GM12891 (cell line): Measurements from ENCODE around the gene ZNF865.

ENCODE experiments used
- POLR2A ChIP-seq: IDR thresholded peaks from 2 replicates; pipeline ENCODE4 v1.6.1; 2011; ENCODE audit warnings: low read depth, low read length, control low read depth
- POLR2AphosphoS5 ChIP-seq: IDR thresholded peaks from 2 replicates; pipeline ENCODE4 v1.6.1; 2011; ENCODE audit warnings: low read depth, low read length, control low read depth
- POU2F2 ChIP-seq: IDR thresholded peaks from 2 replicates; pipeline ENCODE4 v1.6.1; 2011; ENCODE audit warnings: low read depth, mild to moderate bottlenecking, control low read depth, low read length, moderate library complexity
- SPI1 ChIP-seq: IDR thresholded peaks from 2 replicates; pipeline ENCODE4 v1.6.1; 2011; ENCODE audit warnings: low read depth, low read length, control low read depth
- TAF1 ChIP-seq: IDR thresholded peaks from 2 replicates; pipeline ENCODE4 v1.6.1; 2011; ENCODE audit warnings: low read depth, low read length, control low read depth

- no peak for TF ChIP-seq POLR2A
- no peak for TF ChIP-seq POLR2AphosphoS5
- TF ChIP-seq TAF1: no peak
- TF ChIP-seq POU2F2: no peak
- TF ChIP-seq SPI1: no peak
Measured at GRCh38 chr19:55613396-55613795, 7.9 kb downstream of the ZNF865 start.
